Stomach (tissue), 4 donors: Measurements from ENCODE around the gene SMIM8.

ENCODE experiments used
- EP300 ChIP-seq: sonication (generic); formaldehyde crosslinking; IDR thresholded peaks from one replicate; pipeline ENCODE4 v1.6.1; 2017; ENCODE audit warnings: antibody characterized with exemption
- POLR2A ChIP-seq, 4 donors: fragments of 450-650 bp; IDR thresholded peaks; one replicate each; pipeline ENCODE4 v1.6.1; 2016; ENCODE audit warnings: antibody characterized with exemption in 4 of 4, control low read depth in 2 of 4, mild to moderate bottlenecking in 1 of 4, moderate library complexity in 1 of 4
- POLR2AphosphoS5 ChIP-seq, 3 donors: sonication (generic); formaldehyde crosslinking; IDR thresholded peaks; one replicate each; pipeline ENCODE4 v1.6.1; 2016; ENCODE audit warnings: antibody characterized with exemption in 3 of 3
- TF ChIP-seq, protein P1 (sequence below), 7 experiments: fragments of 450-650 bp in 4 of 7; fragments of 200-600 bp in 3 of 7; sonication (generic) in 3 of 7; IDR thresholded peaks; one replicate each; pipeline ENCODE4 v1.5.1; 2016 to 2019; ENCODE audit warnings: antibody characterized with exemption in 7 of 7, control low read depth in 2 of 7, mild to moderate bottlenecking in 1 of 7

DNA sequence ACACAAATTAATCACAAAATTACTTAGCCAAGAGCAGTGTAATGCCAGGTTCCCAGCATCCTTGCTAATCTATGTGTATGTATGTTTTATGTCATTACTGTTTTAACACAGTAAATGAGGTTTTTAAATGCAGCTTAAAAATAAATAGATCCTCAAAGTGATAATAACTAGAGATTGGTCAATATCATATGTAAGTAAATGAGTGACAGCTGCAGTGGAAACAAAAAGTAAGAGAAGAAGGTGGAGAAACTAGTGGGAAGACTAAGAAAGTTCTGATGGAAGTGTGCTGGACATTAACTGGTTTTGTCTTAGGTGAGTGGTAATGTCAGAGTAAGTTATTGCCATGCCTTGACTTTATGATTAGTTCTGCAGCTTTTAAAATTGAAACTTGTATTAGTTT is 8.6 kb downstream of the SMIM8 start:
- TF ChIP-seq POLR2AphosphoS5 (IDR thresholded peaks at IDR 0.05) (no peak), POLR2A (IDR thresholded peaks at IDR 0.05) (no peak), EP300 (no peak)
- TF ChIP-seq, protein P1, sequence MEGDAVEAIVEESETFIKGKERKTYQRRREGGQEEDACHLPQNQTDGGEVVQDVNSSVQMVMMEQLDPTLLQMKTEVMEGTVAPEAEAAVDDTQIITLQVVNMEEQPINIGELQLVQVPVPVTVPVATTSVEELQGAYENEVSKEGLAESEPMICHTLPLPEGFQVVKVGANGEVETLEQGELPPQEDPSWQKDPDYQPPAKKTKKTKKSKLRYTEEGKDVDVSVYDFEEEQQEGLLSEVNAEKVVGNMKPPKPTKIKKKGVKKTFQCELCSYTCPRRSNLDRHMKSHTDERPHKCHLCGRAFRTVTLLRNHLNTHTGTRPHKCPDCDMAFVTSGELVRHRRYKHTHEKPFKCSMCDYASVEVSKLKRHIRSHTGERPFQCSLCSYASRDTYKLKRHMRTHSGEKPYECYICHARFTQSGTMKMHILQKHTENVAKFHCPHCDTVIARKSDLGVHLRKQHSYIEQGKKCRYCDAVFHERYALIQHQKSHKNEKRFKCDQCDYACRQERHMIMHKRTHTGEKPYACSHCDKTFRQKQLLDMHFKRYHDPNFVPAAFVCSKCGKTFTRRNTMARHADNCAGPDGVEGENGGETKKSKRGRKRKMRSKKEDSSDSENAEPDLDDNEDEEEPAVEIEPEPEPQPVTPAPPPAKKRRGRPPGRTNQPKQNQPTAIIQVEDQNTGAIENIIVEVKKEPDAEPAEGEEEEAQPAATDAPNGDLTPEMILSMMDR (IDR thresholded peaks at IDR 0.05), result no peak
